GM19035 (cell line): ENCODE data around the gene ZNF467.
A peak's percentile ranks its signal among the peaks of the same experiment; 100 is the strongest.

Experiments
- ATAC-seq: cut with Tn5 transposase; IDR thresholded peaks from one replicate; pipeline ENCODE4 v1.9.1; 2021; ENCODE audit not compliant: unreplicated experiment

Gene ZNF467

GRCh38 chr7:149772241-149772955, 990 bp downstream of the ZNF467 start:
- no peak for ATAC-seq

DNA sequence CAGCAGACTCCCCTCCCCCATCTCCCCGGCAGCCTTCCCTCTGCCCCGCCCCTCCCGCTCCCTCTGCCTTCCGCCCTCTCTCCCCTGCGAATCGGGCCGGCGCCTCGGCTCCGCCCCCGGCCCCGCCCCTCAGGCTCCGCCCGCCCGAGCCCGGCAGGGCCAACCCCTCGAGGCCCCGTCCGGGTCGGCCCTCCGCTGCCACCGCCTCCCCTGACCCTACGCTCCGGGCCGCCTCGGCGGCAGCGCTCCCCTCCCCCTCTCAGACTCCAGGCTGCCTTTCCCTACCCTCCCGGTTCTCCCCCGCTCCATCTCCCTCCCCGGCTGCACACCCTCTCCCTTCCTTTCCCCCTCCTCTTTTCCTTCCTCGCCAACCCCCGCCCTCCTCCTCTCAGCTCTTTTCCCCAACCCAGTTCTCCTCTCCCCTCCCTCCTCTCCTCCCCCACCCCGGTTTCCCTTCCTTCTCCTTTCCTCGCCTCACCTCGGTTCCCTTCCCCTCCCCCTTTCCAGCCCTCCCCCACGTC, 1.6 kb downstream of the ZNF467 start:
- peak; percentile 96 for ATAC-seq

- peak; percentile 21 for ATAC-seq
These were observed 2.4 kb downstream of the ZNF467 start for GRCh38 chr7:149770728-149771636.

- ATAC-seq: no peak
These were observed 3.5 kb downstream of the ZNF467 start for GRCh38 chr7:149769915-149770314.

DNA sequence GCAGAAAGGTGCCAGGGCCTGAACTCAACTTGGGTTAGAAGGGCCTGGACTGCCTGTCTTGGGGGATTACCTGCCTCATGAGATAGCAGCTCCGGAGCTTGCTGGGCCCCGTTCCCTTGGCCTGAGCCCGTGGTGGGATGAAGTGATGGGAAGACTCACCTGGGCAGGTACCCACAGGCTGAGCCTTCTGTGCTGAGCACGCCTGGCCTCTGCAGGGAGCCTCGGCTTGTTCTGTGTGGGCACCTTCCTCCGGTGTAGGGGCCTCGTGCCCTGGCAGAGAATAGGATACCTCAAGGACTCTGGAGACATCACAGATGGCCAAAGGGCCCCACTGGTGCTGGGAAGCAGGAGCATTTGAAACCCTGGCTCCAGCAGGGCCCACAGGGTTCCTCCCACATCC, 4.5 kb downstream of the ZNF467 start:
- ATAC-seq: no peak

GRCh38 chr7:149767068-149767467, 6.3 kb downstream of the ZNF467 start:
- ATAC-seq: no peak

GRCh38 chr7:149766135-149766675, 7.2 kb downstream of the ZNF467 start:
- ATAC-seq: no peak

DNA sequence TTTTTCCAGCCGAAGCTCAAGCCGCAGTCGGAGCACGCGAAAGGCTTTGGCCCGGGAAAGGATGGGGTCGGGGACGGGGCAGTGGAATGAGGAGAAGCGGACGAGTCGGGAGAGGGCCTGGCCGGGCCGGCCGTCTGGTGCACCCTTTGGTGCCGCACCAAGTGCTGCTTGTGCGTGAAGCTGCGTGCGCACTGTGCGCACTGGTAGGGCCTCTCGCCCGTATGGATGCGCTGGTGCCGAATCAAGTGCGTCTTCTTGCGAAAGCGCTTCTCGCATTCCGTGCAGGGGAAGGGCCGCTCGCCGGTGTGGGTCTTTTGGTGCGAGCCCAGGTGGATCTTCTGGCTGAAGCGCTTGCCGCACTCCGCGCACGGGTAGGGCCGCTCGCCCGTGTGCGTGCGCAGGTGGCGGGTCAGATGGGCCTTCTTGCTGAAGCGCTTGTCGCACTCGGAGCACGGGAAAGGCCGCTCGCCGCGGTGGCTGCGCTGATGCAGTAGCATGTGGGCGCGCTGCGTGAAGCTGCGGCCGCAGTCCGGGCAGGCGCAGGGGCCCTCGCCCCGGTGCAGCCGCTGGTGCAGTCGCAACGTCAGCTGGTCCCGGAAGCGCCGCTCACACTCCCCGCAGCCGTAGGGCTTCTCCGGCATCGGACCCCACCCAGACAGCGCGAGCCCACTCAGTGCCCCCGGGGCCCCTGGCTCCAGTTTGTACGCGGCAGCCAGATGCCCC, 7.8 kb downstream of the ZNF467 start:
- ATAC-seq: no peak

DNA sequence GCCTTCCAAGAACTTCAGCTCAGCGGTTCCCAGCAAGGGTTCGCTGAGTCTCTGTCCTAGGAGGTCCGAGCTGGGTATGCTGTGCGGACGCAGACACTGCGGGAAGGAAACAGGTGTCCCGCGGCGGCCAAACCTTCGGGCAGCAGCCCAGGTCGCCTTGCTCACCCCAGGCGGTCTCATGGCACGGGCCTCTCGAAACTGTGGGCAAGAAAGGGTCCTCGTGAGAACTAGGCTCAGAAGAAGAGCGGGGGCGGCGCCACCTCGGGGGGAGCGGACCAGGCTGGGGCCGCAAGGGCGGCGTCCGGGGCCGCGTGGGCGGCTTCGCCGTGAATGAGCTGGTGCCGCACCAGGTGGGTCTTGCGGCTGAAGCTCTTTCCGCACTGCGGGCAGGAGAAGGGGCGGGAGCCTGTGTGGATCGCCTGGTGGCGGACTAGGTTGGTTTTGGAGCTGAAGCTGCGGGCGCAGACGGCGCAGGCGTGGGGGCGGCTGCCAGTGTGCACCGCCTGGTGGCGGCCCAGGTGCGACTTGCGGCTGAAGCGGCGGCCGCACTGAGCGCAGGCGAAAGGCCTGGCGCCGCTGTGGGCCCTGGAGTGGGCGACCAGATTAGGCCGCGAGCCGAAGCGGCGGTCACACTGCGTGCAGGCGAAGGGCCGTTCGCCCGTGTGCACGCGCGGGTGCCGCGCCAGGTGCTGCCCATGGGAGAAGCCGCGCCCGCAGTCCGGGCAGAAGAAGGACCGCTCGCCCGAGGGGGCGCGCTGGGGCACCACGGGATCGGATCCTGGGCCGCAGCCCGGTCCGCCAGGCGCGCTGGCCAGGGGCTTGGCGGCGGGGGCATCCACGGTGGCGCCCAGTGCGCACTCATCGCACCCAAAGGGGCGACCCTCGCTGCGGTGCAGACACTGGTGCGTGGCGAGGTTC, 8.6 kb downstream of the ZNF467 start:
- ATAC-seq: no peak

- ATAC-seq: no peak
These were observed 9.7 kb downstream of the ZNF467 start for GRCh38 chr7:149763563-149764240.

- ATAC-seq: no peak
These were observed 10.8 kb downstream of the ZNF467 start for GRCh38 chr7:149762610-149763009.

GRCh38 chr7:149762089-149762488, 11.3 kb downstream of the ZNF467 start:
- no peak for ATAC-seq

DNA sequence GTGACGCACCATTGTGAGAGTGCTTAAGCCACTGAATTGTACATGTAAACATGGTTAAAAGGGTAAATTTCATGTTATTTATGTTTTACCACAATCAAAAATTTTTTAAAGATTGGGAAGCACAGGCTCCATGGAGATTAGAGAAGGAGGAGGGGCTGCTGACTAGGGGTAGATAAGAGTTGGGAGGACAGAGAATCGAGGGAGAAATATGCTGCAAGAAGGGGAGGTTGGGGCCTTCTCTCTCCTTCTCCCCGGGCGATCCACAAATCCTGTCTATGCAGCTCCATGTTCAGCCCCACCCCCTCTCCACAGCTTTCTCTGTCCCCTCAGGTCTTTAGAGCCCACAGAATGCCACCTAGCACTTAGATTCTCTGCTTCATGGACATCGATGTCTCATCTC, 12.1 kb downstream of the ZNF467 start:
- ATAC-seq: no peak

GRCh38 chr7:149760538-149760937, 12.8 kb downstream of the ZNF467 start:
- ATAC-seq: no peak

GRCh38 chr7:149759093-149759860, 14.1 kb downstream of the ZNF467 start:
- ATAC-seq: no peak

- no peak for ATAC-seq
These were observed 19.8 kb downstream of the ZNF467 start for GRCh38 chr7:149753375-149754233.

- ATAC-seq: no peak
These were observed 20.7 kb downstream of the ZNF467 start for GRCh38 chr7:149752646-149753045.
